ENCODE results near the gene FSCB. TPM values are rescaled to one million over a fixed set of nuclear protein-coding genes. Genes with fewer than 3 reads are reported as not detected.

Gene FSCB, protein sequence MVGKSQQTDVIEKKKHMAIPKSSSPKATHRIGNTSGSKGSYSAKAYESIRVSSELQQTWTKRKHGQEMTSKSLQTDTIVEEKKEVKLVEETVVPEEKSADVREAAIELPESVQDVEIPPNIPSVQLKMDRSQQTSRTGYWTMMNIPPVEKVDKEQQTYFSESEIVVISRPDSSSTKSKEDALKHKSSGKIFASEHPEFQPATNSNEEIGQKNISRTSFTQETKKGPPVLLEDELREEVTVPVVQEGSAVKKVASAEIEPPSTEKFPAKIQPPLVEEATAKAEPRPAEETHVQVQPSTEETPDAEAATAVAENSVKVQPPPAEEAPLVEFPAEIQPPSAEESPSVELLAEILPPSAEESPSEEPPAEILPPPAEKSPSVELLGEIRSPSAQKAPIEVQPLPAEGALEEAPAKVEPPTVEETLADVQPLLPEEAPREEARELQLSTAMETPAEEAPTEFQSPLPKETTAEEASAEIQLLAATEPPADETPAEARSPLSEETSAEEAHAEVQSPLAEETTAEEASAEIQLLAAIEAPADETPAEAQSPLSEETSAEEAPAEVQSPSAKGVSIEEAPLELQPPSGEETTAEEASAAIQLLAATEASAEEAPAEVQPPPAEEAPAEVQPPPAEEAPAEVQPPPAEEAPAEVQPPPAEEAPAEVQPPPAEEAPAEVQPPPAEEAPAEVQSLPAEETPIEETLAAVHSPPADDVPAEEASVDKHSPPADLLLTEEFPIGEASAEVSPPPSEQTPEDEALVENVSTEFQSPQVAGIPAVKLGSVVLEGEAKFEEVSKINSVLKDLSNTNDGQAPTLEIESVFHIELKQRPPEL
- total RNA-seq, result not detected in 2 replicates

GRCh38 chr14:44507183-44507582 lies at the start of gene FSCB:
FSCB (minus strand) TSS chr14:44507283; CDS start chr14:44506987, 296 bp downstream.

